ENCODE results near the gene SPINT4.
"Not testable (repeated sequence)": the region's sequence is repeated elsewhere in the genome, so short reads cannot be mapped to it uniquely, and the experiment has no call there.

Gene SPINT4

DNA sequence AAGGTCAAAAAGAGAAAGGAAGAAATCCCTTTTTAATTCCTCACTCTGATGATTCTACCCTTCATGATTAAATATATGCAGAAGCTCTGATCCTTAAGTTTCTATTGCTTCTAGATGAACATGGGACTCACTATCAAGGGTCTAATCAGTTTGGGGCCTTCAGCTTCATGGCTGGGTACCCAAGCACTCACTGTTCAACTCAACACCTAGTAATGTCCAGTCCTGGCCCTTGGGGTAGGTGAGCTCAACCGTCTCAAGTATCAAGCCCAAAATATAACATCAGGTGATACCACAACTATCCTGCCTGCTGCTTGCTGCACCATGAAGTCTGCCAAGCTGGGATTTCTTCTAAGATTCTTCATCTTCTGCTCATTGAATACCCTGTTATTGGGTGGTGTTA lies at the start of gene SPINT4:
TSS of gene SPINT4 (plus strand) at position 301 of the 400 bp plus-strand sequence. CDS start at position 322, 21 bp downstream.
- no peak for DNase-seq (ENCODE audit: low spot score)

- DNase-seq (ENCODE audit: low spot score) = no peak
Measured at GRCh38 chr20:45672765-45673164, 49.4 kb upstream of the SPINT4 start.

- DNase-seq (ENCODE audit: low spot score) = no peak
Measured at GRCh38 chr20:45679650-45680049, 42.5 kb upstream of the SPINT4 start.

GRCh38 chr20:45685896-45686295 lies 36.3 kb upstream of the SPINT4 start:
- no peak for DNase-seq (ENCODE audit: low spot score)

GRCh38 chr20:45693346-45693745 lies 28.8 kb upstream of the SPINT4 start:
- not testable (repeated sequence) for DNase-seq (ENCODE audit: low spot score)

- DNase-seq (ENCODE audit: low spot score) = no peak
Measured at GRCh38 chr20:45695496-45695895, 26.7 kb upstream of the SPINT4 start.

- DNase-seq (ENCODE audit: low spot score) = no peak
Measured at GRCh38 chr20:45701104-45701503, 21.0 kb upstream of the SPINT4 start.

DNA sequence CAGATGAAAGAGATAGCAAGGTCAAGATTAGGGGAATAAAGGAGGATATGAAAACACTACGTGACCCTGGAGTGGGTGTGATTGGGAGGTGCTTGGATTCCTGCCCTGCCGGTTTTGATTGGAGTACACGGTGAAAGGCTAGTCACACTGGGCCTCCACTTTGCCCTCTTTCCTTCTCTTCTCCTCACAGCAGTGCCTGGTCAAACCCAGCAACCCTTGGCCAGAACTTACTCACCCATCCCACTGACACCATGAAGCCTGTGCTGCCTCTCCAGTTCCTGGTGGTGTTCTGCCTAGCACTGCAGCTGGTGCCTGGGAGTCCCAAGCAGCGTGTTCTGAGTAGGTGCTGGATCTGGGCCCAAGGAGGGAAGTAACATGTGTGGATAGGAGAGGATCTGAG lies 20.3 kb upstream of the SPINT4 start, which contains the start of gene WFDC13:
TSS of gene WFDC13 (plus strand) at position 166 of the 400 bp plus-strand sequence. CDS start at position 252, 86 bp downstream.
- DNase-seq (ENCODE audit: low spot score) = no peak

GRCh38 chr20:45704969-45705637 lies 17.0 kb upstream of the SPINT4 start, which contains the start of gene WFDC10B:
TSS of gene WFDC10B (minus strand) at chr20:45705019. CDS start at chr20:45685992, 19,027 bp downstream.
- DNase-seq (ENCODE audit: low spot score) = no peak

- not testable (repeated sequence) for DNase-seq (ENCODE audit: low spot score)
Measured at GRCh38 chr20:45716141-45716688, 5.9 kb upstream of the SPINT4 start.

GRCh38 chr20:45725134-45725533 lies 3.0 kb downstream of the SPINT4 start:
- no peak for DNase-seq (ENCODE audit: low spot score)

DNA sequence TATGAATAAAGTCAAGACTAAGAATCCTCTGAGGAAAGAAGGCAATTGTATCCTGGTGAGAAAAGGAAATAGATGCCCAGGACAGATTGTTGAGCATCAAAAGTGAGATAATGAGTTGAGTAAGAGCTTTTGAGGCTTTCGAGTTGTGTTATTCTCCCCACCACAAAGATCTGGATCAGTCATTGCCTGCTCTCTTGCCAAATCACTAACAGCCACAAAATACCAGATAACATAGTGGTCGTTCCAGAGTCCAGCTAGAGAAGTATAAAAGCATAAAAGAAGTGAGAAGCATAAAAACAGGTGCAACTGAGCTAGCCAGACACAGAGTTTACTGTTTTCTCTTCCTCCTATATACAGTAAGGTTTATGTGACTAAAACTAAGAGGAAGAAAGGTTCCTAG lies 4.9 kb downstream of the SPINT4 start:
- no peak for DNase-seq (ENCODE audit: low spot score)

GRCh38 chr20:45732199-45732598 lies 10.1 kb downstream of the SPINT4 start:
- DNase-seq (ENCODE audit: low spot score) = no peak

DNA sequence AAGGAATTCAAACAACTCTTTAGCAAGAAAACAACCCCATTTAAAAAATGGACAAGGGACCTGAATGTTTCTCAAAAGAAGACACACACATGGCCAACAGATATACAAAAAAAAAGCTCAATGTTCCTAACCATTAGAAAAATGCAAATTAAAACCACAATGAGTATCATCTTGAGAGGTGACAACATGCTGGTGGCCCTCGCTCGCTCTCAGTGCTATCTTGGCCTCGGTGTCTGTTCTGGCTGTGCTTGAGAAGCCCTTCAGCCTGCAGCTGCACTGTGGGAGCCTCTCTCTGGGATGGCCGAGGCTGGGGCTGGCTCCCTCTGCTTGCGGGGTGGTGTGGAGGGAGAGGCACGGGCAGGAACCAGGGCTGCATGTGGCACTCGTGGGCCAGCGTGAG lies 13.4 kb downstream of the SPINT4 start:
- no peak for DNase-seq (ENCODE audit: low spot score)

DNA sequence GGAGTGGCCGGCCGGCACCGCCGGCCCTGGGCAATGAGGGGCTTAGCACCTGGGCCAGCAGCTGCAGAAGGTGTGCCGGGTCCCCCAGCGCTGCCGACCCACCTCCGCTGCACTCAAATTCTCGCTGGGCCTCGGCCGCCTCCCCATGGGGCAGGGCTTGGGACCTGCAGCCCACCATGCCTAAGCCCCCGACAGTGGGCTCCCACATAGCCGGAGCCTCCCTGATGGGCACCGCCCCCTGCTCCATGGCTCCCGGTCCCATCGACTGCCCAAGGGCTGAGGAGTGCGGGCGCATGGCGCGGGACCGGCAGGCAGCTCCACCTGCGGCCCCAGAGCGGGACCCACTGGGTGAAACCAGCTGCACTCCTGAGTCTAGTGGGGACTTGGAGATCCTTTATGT lies 13.8 kb downstream of the SPINT4 start:
- DNase-seq (ENCODE audit: low spot score) = no peak

DNA sequence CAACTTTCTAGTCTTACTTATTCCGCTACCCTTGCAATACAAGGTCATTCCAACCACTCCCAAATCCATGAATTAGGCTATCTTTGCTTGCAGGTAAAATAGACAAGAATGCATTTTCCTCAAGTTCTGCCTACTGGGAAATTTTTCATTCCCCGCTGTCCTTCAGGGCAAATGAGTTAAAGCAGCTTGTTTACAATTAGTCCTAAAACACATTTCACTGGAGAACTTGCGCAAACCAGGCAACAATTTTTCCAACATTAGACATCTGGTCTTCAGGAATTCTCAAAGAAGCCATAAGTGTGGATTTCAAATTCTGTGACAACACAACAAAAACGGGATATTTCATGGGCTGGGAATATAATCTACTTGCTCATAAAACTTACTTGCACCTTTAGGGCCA lies 20.4 kb downstream of the SPINT4 start:
- no peak for DNase-seq (ENCODE audit: low spot score)

DNA sequence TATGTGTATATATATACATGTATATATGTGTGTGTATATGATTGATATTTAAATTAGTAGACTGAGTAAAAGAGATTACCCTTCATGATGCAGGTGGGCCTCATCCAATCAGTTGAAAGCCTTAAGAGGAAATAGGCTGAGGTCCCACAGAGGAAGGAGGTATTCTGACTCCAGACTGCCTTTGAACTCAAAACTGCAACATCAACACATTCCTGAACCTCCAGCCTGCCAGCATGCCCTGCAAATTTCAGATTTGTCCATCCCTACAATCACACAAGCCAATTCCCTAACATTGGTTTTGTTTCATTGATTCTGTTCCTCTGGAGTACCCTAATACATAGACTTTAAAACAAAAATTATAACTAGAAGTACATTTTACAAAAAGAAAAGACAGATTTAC lies 22.9 kb downstream of the SPINT4 start:
- no peak for DNase-seq (ENCODE audit: low spot score)

DNA sequence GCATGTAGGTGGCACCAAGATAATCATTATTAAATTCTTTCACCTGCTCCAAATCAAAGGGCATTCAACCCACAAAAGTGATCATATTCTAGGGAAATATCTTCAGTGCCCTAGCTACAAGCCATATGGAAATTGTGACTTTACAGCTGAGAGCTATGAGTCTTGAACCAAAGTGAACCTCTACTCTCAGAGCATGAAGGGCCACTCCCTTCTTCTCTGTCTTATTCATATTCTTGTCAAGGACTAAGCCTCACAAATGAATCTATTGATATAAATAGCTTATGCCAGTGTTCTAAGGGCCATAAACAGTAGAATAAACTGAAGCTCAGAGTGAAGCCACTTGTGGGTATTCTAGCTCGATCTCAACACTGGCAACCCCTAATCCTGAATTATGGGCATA lies 29.6 kb downstream of the SPINT4 start:
- no peak for DNase-seq (ENCODE audit: low spot score)

DNA sequence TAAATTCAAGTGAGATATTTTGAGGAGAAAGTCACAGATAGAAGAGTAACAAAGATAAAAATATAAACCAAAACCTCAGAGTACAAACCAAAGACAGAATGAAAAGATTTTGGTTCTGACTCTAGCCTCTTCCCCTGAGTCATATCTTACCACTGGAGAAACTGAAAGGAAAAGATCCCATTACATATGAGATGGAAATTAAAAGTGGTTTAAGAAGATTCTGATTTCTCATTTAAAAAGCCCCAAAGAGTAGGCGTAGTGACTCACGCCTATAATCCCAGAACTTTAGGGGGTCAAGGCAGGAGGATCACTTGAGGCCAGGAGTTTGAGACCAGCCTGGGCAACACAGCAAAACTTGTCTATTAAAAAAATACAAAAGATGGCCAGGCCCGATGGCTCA lies 30.6 kb downstream of the SPINT4 start:
- DNase-seq (ENCODE audit: low spot score) = no peak

DNA sequence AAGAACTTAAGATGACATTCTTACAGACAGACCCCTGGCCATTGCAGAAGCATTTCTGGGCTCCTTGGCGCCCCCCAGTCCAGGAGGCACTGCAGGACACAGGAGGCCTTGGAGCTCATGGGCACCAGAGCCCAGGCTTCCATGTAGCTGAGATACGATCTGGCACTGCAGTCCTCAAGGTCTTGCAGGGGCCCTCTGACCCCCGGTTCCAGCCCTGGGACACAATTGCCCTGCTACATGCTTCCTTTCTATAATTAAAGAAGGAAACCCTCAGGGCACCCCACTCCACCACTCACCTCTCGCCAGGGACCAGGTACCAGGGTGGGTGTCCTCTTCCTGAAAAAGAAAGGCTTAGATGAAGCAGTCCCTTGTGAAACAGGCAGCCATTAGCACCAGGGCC lies 35.9 kb downstream of the SPINT4 start:
- no peak for DNase-seq (ENCODE audit: low spot score)

GRCh38 chr20:45759921-45760320 lies 37.8 kb downstream of the SPINT4 start:
- not testable (repeated sequence) for DNase-seq (ENCODE audit: low spot score)

DNA sequence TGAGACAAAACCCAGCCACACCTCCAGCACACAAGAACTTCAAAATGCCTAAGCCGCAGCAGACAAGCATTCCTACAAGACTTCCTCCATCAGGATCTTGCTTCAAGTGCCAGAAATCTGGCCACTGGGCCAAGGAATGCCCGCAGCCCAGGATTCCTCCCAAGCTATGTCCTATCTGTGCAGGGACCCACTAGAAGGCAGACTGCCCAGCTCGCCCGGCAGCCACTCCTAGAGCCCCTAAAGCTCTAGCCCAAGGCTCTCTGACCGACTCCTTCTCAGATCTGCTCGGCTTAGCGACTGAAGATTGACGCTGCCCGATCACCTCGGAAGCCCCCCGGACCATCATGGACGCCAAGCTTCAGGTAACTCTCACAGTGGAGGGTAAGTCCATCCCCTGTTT lies 39.8 kb downstream of the SPINT4 start:
- DNase-seq (ENCODE audit: low spot score) = not testable (repeated sequence)

DNA sequence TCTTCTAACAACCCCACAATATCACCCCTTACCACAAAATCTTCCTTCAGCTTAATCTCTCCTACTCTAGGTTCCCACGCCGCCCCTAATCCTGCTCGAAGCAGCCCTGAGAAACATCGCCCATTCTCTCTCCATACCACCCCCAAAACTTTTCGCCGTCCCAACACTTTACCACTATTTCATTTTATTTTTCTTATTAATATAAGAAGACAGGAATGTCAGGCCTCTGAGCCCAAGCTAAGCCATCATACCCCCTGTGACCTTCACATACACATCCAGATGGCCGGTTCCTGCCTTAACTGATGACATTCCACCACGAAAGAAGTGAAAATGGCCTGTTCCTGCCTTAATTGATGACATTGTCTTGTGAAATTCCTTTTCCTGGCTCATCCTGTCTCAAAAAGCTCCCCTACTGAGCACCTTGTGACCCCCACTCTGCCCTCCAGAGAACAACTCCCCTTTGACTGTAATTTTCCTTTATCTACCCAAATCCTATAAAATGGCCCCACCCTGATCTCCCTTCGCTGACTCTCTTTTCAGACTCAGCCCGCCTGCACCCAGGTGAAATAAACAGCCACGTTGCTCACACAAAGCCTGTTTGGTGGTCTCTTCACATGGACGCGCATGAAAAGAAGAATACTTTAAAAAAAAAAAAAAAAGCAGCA lies 42.6 kb downstream of the SPINT4 start:
- DNase-seq (ENCODE audit: low spot score) = not testable (repeated sequence)

All from germinal center (tissue), 1 donor.